ENCODE measurements around the gene SIRPA.

- TF ChIP-seq, protein P1, sequence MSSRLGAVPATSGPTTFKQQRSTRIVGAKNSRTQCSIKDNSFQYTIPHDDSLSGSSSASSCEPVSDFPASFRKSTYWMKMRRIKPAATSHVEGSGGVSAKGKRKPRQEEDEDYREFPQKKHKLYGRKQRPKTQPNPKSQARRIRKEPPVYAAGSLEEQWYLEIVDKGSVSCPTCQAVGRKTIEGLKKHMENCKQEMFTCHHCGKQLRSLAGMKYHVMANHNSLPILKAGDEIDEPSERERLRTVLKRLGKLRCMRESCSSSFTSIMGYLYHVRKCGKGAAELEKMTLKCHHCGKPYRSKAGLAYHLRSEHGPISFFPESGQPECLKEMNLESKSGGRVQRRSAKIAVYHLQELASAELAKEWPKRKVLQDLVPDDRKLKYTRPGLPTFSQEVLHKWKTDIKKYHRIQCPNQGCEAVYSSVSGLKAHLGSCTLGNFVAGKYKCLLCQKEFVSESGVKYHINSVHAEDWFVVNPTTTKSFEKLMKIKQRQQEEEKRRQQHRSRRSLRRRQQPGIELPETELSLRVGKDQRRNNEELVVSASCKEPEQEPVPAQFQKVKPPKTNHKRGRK (CRISPR knock-in tag; IDR thresholded peaks at IDR 0.05; ENCODE audit: borderline replicate concordance), result no peak
- TF ChIP-seq CTCF (IDR thresholded peaks at IDR 0.05), result no peak
- TF ChIP-seq ETV6 (CRISPR knock-in tag; IDR thresholded peaks at IDR 0.05), result no peak
- no peak for TF ChIP-seq AFF4 (CRISPR knock-in tag; IDR thresholded peaks at IDR 0.05; ENCODE audit: borderline replicate concordance)
- TF ChIP-seq CREB1 (CRISPR knock-in tag; IDR thresholded peaks at IDR 0.05), result no peak
- no peak for TF ChIP-seq E2F1 (CRISPR knock-in tag; IDR thresholded peaks at IDR 0.05)
- no peak for TF ChIP-seq FOXK1 (CRISPR knock-in tag; IDR thresholded peaks at IDR 0.05)
Measured at GRCh38 chr20:1938464-1939269, 43.5 kb downstream of the SIRPA start.
